AG04449 (cell line): ENCODE data around the gene HOXA9.

ENCODE experiments used
- CTCF ChIA-PET: fragments of 350-600 bp; formaldehyde crosslinking; extraction: SDS; loops from one replicate; lab custom pipeline; 2021; ENCODE audit warnings: antibody characterized with exemption; lab: Yijun Ruan, JAX
- POLR2A ChIA-PET: fragments of 400-600, 350-600 bp; formaldehyde crosslinking; extraction: SDS; loops from one replicate; lab custom pipeline; 2020; ENCODE audit warnings: antibody characterized with exemption, inconsistent platforms; lab: Yijun Ruan, JAX
- DNase-seq: peaks from one replicate; pipeline ENCODE4 v3.0.0-alpha.2; 2010; ENCODE audit warnings: low read depth, low spot score
- H3K4me3 ChIP-seq: 2 replicates; pipeline ENCODE4 v1.5.1; 2011; ENCODE audit warnings: low read depth, mild to moderate bottlenecking, control low read depth, low read length
- CTCF ChIP-seq: IDR thresholded peaks from one replicate; pipeline ENCODE4 v1.5.1; 2011; ENCODE audit warnings: mild to moderate bottlenecking, moderate library complexity, low read length, control low read depth, inconsistent platforms; ENCODE audit not compliant: insufficient read depth; ENCODE audit errors: missing control alignments

HOXA9 gene

GRCh38 chr7:27164367-27165088 is 809 bp downstream of the HOXA9 start:
- peak; percentile 23 for TF ChIP-seq CTCF
- ChIA-PET POLR2A (interaction anchor here (1.0 to 2.8 kb wide), 3 partner anchors 8 to 15 kb away, joined by 3 to 13 read pairs (median 10); no protein-coding TSS in a partner anchor), CTCF (interaction anchor here (1.0 to 6.8 kb wide), 3 partner anchors 11 to 13 kb away, joined by 3 to 117 read pairs (median 4); partner anchors contain the start of genes HOXA10 and HOXA3)
- peak overlapping the region; percentile 75 for H3K4me3 ChIP-seq
- no peak for DNase-seq

DNA sequence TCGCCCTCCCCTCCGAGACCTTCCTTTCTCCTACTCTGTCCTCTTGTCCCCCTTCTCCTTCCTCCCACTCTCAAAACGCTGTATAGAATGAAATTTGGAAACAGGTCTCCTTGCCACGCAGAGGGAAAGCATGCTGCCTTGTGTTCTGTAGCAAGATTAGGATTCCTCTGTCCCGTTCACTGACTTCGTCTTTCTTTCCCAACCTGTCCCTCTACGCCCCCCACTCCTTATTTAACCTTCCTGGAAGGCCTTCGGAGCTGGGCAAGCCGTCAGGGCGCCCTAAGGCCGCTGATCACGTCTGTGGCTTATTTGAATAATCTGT is 1.3 kb downstream of the HOXA9 start:
- no peak for TF ChIP-seq CTCF
- no peak for DNase-seq
- CTCF ChIA-PET: interaction anchor here (1.0 to 6.8 kb wide), 5 partner anchors 12 to 795 kb away, joined by 3 to 117 read pairs (median 26); partner anchors contain the start of genes HOXA10 and HOXA5
- POLR2A ChIA-PET: interaction anchor here (1.0 to 2.8 kb wide), 2 partner anchors 9 to 15 kb away, joined by 3 to 10 read pairs; no protein-coding TSS in a partner anchor
- H3K4me3 ChIP-seq: peak overlapping the region; percentile 75

GRCh38 chr7:27163288-27164044 is 1.9 kb downstream of the HOXA9 start:
- ChIA-PET CTCF (interaction anchor here (0.7 to 6.8 kb wide), 16 partner anchors 10 to 1269 kb away, joined by 3 to 117 read pairs (median 21); partner anchors contain the start of genes HOXA10, HOXA3 and HOXA5), POLR2A (interaction anchor here (0.8 to 3.5 kb wide), 5 partner anchors 9 to 19 kb away, joined by 3 to 33 read pairs (median 4); partner anchors contain the start of genes HOXA10 and HOXA3)
- DNase-seq: no peak
- peak overlapping the region; percentile 75 for H3K4me3 ChIP-seq
- TF ChIP-seq CTCF: no peak

- no peak for TF ChIP-seq CTCF
- H3K4me3 ChIP-seq: peak overlapping the region; percentile 75
- no peak for DNase-seq
- ChIA-PET CTCF (interaction anchor here (0.7 to 6.8 kb wide), 19 partner anchors 9 to 1268 kb away, joined by 3 to 117 read pairs (median 16); partner anchors contain the start of genes HOXA1, HOXA10, HOXA3 and HOXA5), POLR2A (interaction anchor here (0.8 to 3.5 kb wide), 5 partner anchors 11 to 1306 kb away, joined by 3 to 33 read pairs (median 5); partner anchors contain the start of genes HOXA10 and HOXA3)
Observed at GRCh38 chr7:27162561-27163287, 2.6 kb downstream of the HOXA9 start.

DNA sequence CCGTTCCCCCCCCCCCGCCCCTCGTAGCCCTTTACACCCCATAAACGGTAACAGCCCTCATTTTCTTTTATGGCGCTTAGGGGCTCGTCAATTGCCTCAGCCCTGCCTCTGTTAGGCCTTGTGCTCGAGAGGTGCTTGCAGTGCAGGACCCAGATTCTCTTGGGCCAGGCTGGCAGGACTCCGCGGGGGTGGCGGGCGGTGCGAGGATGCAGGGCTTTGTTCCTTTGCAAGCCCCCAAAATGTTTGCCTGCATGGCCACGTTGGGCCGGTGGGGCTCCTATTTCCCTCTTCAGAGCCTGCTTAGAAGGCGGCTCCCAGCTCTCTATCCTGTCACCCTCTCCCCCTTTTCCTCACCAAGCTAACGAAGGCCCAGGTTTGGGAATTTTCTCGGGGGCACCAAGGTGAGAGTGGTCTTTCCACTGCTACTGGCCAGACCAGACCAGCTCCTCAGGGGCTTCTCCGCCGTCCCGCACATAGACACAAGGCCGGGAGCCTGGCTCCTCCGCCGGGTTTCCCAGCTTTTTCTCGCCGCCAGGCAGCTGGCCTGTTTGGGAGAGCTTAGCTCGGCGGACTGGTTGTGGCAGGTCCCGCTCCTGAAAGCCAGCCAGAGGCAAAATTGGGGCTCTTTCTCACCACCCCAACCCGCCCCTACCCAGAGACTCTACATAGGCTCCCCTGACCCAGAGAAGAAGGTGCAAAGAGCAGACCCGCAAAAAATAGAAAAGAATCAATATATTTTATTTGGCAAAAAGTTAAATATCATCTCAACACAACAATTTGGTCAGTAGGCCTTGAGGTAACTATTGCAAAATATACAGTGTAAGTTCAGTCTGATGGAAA is 3.4 kb downstream of the HOXA9 start:
- H3K4me3 ChIP-seq: peak overlapping the region; percentile 75

More for the DNA sequence above, 3.4 kb downstream of the HOXA9 start:
- ChIA-PET POLR2A (interaction anchor here (1.1 to 3.5 kb wide), 5 partner anchors 12 to 1306 kb away, joined by 3 to 33 read pairs (median 5); partner anchors contain the start of gene HOXA10), CTCF (interaction anchor here (1.0 to 6.8 kb wide), 26 partner anchors 8 to 1308 kb away, joined by 3 to 117 read pairs (median 10); partner anchors contain the start of genes HOXA1, HOXA10, HOXA3 and HOXA4)
- no peak for DNase-seq
- no peak for TF ChIP-seq CTCF
